Measurements from ENCODE around the gene PXDC1. TPM values are rescaled to one million over a fixed set of nuclear protein-coding genes. Genes with fewer than 3 reads are reported as not detected.

The PXDC1 gene
- total and polyA plus RNA-seq, 2 donors (not counting 3 experiments of a cell fraction or from before 2014, with no cell fraction given) = 60.9 to 121 TPM

DNA sequence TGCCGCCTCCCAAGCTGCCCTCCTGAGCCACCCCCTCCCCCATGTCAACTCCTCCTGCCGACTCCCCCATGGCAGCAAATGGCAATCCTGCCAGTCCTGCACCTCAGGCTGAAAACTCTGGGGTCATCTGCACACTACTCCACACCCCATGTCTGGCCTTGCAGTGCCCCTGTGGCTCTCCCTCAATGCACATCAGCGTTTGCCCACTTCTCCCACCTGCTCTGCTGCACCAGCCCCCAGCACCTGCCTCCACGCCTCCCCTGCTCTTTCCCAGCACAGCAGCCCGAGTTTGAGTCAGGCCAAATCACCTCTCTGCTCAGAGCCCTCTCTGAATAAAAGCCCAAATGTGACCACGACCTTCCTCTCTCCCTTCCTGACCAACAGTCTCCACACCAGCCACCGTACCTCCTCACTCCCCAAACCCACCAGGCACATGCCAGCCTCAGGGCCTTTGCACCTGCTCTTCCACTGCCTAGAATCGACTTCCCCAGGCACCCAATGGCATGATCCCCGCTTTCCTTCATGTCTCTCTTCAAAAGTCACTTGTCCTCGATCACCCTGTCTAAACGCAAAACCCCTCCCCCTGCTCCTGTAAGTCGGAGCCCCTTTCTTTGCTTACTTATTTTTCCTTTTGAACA is 4.3 kb downstream of the PXDC1 start:
- ChIA-PET POLR2A (no interaction called here), CTCF (interaction anchor here (1.0 to 3.7 kb wide), 7 partner anchors 49 to 231 kb away, joined by 3 to 75 read pairs (median 19); partner anchors contain the start of gene FAM50B)
- no peak for DNase-seq (ENCODE audit: low read depth, low spot score)
- TF ChIP-seq JUN (IDR thresholded peaks at IDR 0.05; ENCODE audit: borderline replicate concordance, insufficient read depth, insufficient read length, low read depth) (no peak), CTCF (IDR thresholded peaks at IDR 0.05; ENCODE audit: extremely low read depth in 1 of 2, insufficient read depth in 1 of 2, low read depth in 1 of 2, low read length in 2 of 2) (no peak), GATA2 (IDR thresholded peaks at IDR 0.05; ENCODE audit: insufficient read depth, insufficient read length, low read depth, low read length) (no peak), FOS (IDR thresholded peaks at IDR 0.05; ENCODE audit: borderline replicate concordance, insufficient read depth, low read length) (no peak), MAX (IDR thresholded peaks at IDR 0.05; ENCODE audit: insufficient read depth, insufficient read length) (no peak), EZH2 (IDR thresholded peaks at IDR 0.05; ENCODE audit: borderline replicate concordance, low read depth, low read length, severe bottlenecking) (no peak), MYC (IDR thresholded peaks at IDR 0.05; ENCODE audit: low read depth, low read length) (no peak), POLR2A (IDR thresholded peaks at IDR 0.05; ENCODE audit: low read depth, low read length) (no peak), POLR2AphosphoS5 (IDR thresholded peaks at IDR 0.05; ENCODE audit: insufficient read depth, low read depth, low read length) (no peak)
- H3K4me1 ChIP-seq (ENCODE audit: control insufficient read depth, extremely low read depth, insufficient read depth, low read length) = peaks cover 72% of the 10 kb centered on the region
- peaks cover 3% of the 10 kb centered on the region for H4K20me1 ChIP-seq (replicated peaks; ENCODE audit: control insufficient read depth, extremely low read depth, insufficient read depth, low read length)
- dilution Hi-C loops (cut with MboI; ENCODE audit: extremely low pct_ligation_motif_present, low sequenced_read_pairs) (no loop called here), intact Hi-C loops (cut with micrococcal nuclease) (loop anchor here (10.0 kb wide), 1 partner anchor 388 kb away; the partner anchor contains the start of gene ECI2)
- H3K79me2 ChIP-seq (ENCODE audit: control insufficient read depth, insufficient read depth, low read length) = peaks cover 95% of the 10 kb centered on the region
- peak overlapping the region; percentile 100 for H3K9ac ChIP-seq (replicated peaks; ENCODE audit: extremely low read depth, insufficient read depth, low read length)
- BruUV-seq (replicated peaks) = no TSS peak
- no peaks in the 10 kb centered on the region for H3K9me1 ChIP-seq (replicated peaks; ENCODE audit: control insufficient read depth, extremely low read depth, insufficient read depth, low read length)
- H3K27me3 ChIP-seq (ENCODE audit: control insufficient read depth in 2 of 2, insufficient read depth in 2 of 2, low read length in 2 of 2) = no peaks in the 10 kb centered on the region
- peak overlapping the region; percentile 71 for H3K4me2 ChIP-seq (ENCODE audit: insufficient read depth, low read length)
- no peak overlapping the region for H2AFZ ChIP-seq (ENCODE audit: low read depth, low read length)
- peaks cover 3 to 17% of the 10 kb centered on the region in 2 experiments for H3K36me3 ChIP-seq (ENCODE audit: control insufficient read depth in 2 of 2, extremely low read depth in 1 of 2, insufficient read depth in 2 of 2, low read length in 2 of 2)
- no peaks in the 10 kb centered on the region for H3K9me3 ChIP-seq (replicated peaks; ENCODE audit: control insufficient read depth, insufficient read depth, low read length)
- H3K4me3 ChIP-seq (replicated peaks in 1 of 3; ENCODE audit: insufficient read depth in 1 of 3, low read depth in 1 of 3, low read length in 3 of 3) = peak overlapping the region in 1 of 3 experiments; percentile 89
- FAIRE-seq = no peak
- H3K27ac ChIP-seq (ENCODE audit: insufficient read depth, low read depth, low read length) = peak overlapping the region; percentile 99

Measured in endothelial cell of umbilical vein (primary cell).